HepG2 (cell line): ENCODE results near the gene COX6A2. TPM values are rescaled to one million over a fixed set of nuclear protein-coding genes. Genes with fewer than 3 reads are reported as not detected.

Experiments
- ARID4A ChIP-seq: sonication (generic); formaldehyde crosslinking; IDR thresholded peaks from 2 replicates; pipeline ENCODE4 v1.5.0; 2020; ENCODE audit warnings: mild to moderate bottlenecking, missing genetic modification reagents, borderline replicate concordance
- ARNT ChIP-seq: fragments of 450-650 bp; IDR thresholded peaks from 2 replicates; pipeline ENCODE4 v1.6.1; 2017
- ATF5 ChIP-seq: sonication (generic); formaldehyde crosslinking; IDR thresholded peaks from 2 replicates; pipeline ENCODE4 v1.4.0; 2020; ENCODE audit warnings: mild to moderate bottlenecking, low read depth, missing genetic modification reagents
- ATF7-NPFF ChIP-seq: sonication (generic); formaldehyde crosslinking; IDR thresholded peaks from 2 replicates; pipeline ENCODE4 v1.8.1; 2023; ENCODE audit warnings: mild to moderate bottlenecking, low read depth, missing genetic modification reagents, moderate library complexity
- BRF2 ChIP-seq: sonication (generic); formaldehyde crosslinking; IDR thresholded peaks from 2 replicates; pipeline ENCODE4 v1.8.1; 2022; ENCODE audit warnings: mild to moderate bottlenecking, missing genetic modification reagents
- MAFG ChIP-seq: sonication (generic); formaldehyde crosslinking; IDR thresholded peaks from 2 replicates; pipeline ENCODE4 v1.5.1; 2020; ENCODE audit warnings: mild to moderate bottlenecking, missing genetic modification reagents
- NR3C1 ChIP-seq: sonication (generic); formaldehyde crosslinking; IDR thresholded peaks from 2 replicates; pipeline ENCODE4 v1.4.0; 2020; ENCODE audit warnings: missing genetic modification reagents
- RNF219 ChIP-seq: sonication (generic); formaldehyde crosslinking; IDR thresholded peaks from 2 replicates; pipeline ENCODE4 v1.5.0; 2020; ENCODE audit warnings: mild to moderate bottlenecking, missing genetic modification reagents
- SOX5 ChIP-seq: IDR thresholded peaks from 2 replicates; pipeline ENCODE4 v1.6.1; 2016; ENCODE audit warnings: borderline replicate concordance
- THAP9 ChIP-seq: sonication (generic); formaldehyde crosslinking; IDR thresholded peaks from 2 replicates; pipeline ENCODE4; 2020; ENCODE audit warnings: missing genetic modification reagents, mild to moderate bottlenecking, borderline replicate concordance
- XBP1 ChIP-seq: sonication (generic); formaldehyde crosslinking; IDR thresholded peaks from 2 replicates; pipeline ENCODE4 v1.5.0; 2020; ENCODE audit warnings: missing genetic modification reagents
- ZBTB1 ChIP-seq: sonication (generic); formaldehyde crosslinking; IDR thresholded peaks from 2 replicates; pipeline ENCODE4 v1.4.0; 2020; ENCODE audit warnings: missing genetic modification reagents, borderline replicate concordance
- ZBTB38 ChIP-seq: sonication (generic); formaldehyde crosslinking; IDR thresholded peaks from 2 replicates; pipeline ENCODE4 v1.5.1; 2020; ENCODE audit warnings: mild to moderate bottlenecking, missing genetic modification reagents
- ZFP36L2 ChIP-seq: sonication (generic); formaldehyde crosslinking; IDR thresholded peaks from 2 replicates; pipeline ENCODE4 v1.4.0; 2020; ENCODE audit warnings: missing genetic modification reagents
- ZKSCAN1 ChIP-seq: fragments of 150-350 bp; IDR thresholded peaks from 2 replicates; pipeline ENCODE4 v1.6.1; 2014; ENCODE audit warnings: low read length
- ZNF441 ChIP-seq: sonication (generic); formaldehyde crosslinking; IDR thresholded peaks from 2 replicates; pipeline ENCODE4 v1.7.0; 2021; ENCODE audit warnings: missing genetic modification reagents, borderline replicate concordance
- ZNF530 ChIP-seq: sonication (generic); formaldehyde crosslinking; IDR thresholded peaks from 2 replicates; pipeline ENCODE4 v1.5.0; 2020; ENCODE audit warnings: low read depth, mild to moderate bottlenecking, missing genetic modification reagents
- ZNF775 ChIP-seq: sonication (generic); formaldehyde crosslinking; IDR thresholded peaks from 2 replicates; pipeline ENCODE4 v1.4.0; 2020; ENCODE audit warnings: missing genetic modification reagents, mild to moderate bottlenecking, moderate library complexity, borderline replicate concordance
- polyA plus RNA-seq, 8 experiments: library from polyadenylated mRNA; depleted of rRNA in 3 of 8; stranded (reverse) in 7 of 8; unstranded in 1 of 8; fragments of >200 nt; fragmentation: Illumina TruSeq in 4 of 8; extraction: Trizol in 4 of 8; gene quantifications; 2 replicates each; pipeline versions ENCODE4 v1.2.1 to v1.2.3, GENCODE V29; 2011 to 2016; ENCODE audit warnings: low read depth in 4 of 8, missing spikeins in 1 of 8, mixed read lengths in 1 of 8; ENCODE audit not compliant: insufficient read depth in 1 of 8
- total RNA-seq, 5 experiments: library from RNA; depleted of rRNA; stranded (reverse); fragments of >200 nt; fragmentation: Illumina TruSeq; extraction: Trizol; gene quantifications; 2 replicates each; pipeline ENCODE4 v1.2.3, GENCODE V29; 2016; ENCODE audit warnings: low read depth in 1 of 5

The COX6A2 gene
- total and polyA plus RNA-seq, 2 of the 13 experiments (the other 11 are each of a cell fraction or from before 2014, with no cell fraction given) = not detected

GRCh38 chr16:31453255-31454204, 25.4 kb upstream of the COX6A2 start (continued):
- TF ChIP-seq RNF219 (CRISPR knock-in tag) (no peak), XBP1 (CRISPR knock-in tag) (no peak), ZNF775 (CRISPR knock-in tag) (no peak), ZBTB1 (CRISPR knock-in tag) (no peak), ZKSCAN1 (no peak), ATF5 (CRISPR knock-in tag) (no peak), ZNF441 (peak; percentile 92), ARNT (no peak), ARID4A (CRISPR knock-in tag) (peak; percentile 64; the same call in 1 of the 2 replicates), BRF2 (CRISPR knock-in tag) (no peak), ZNF530 (CRISPR knock-in tag) (no peak), MAFG (peak; percentile 89), ZFP36L2 (CRISPR knock-in tag) (no peak), ATF7-NPFF (CRISPR knock-in tag) (no peak), NR3C1 (no peak), THAP9 (no peak), SOX5 (peak; percentile 51; the same call in 1 of the 2 replicates), ZBTB38 (CRISPR knock-in tag) (no peak)
